Heart left ventricle (tissue), 16 donors: ENCODE data around the gene WDR7. TPM values are rescaled to one million over a fixed set of nuclear protein-coding genes. Genes with fewer than 3 reads are reported as not detected.

Experiments used
- ATAC-seq, 4 donors: fragments of 200-7000 bp; cut with Tn5 transposase; one replicate each; pipeline ENCODE4 v1.9.1; 2020 to 2022; ENCODE audit warnings: moderate library complexity in 4 of 4, mild to moderate bottlenecking in 3 of 4, moderate number of reproducible peaks in 1 of 4
- DNase-seq, 5 donors: peaks; one replicate each; pipeline ENCODE4 v3.0.0-alpha.2; 2020
- H3K27ac ChIP-seq, 12 donors: fragments of 200-600 bp; sonication (generic) in 4 of 12; one replicate each; pipeline versions ENCODE4 v1.5.0 to v1.8.0; 2016 to 2022; ENCODE audit warnings: mild to moderate bottlenecking in 2 of 12
- H3K27me3 ChIP-seq, 9 donors: fragments of 200-600 bp; sonication (generic) in 2 of 9; one replicate each; pipeline versions ENCODE4 v1.5.1 to v1.8.0; 2016 to 2022; ENCODE audit warnings: mild to moderate bottlenecking in 3 of 9
- H3K36me3 ChIP-seq, 9 donors: fragments of 200-600 bp; sonication (generic) in 2 of 9; one replicate each; pipeline versions ENCODE4 v1.5.0 to v1.8.0; 2018 to 2022; ENCODE audit warnings: mild to moderate bottlenecking in 2 of 9
- H3K4me1 ChIP-seq, 12 donors: fragments of 200-600 bp; sonication (generic) in 4 of 12; one replicate each; pipeline versions ENCODE4 v1.5.0 to v1.8.0; 2016 to 2022; ENCODE audit warnings: mild to moderate bottlenecking in 3 of 12
- H3K4me3 ChIP-seq, 12 donors: fragments of 200-600 bp; sonication (generic) in 4 of 12; one replicate each; pipeline versions ENCODE4 v1.5.0 to v1.8.0; 2017 to 2022; ENCODE audit warnings: mild to moderate bottlenecking in 9 of 12, moderate library complexity in 4 of 12
- H3K9me3 ChIP-seq, 12 donors: fragments of 200-600 bp; sonication (generic) in 4 of 12; one replicate each; pipeline versions ENCODE4 v1.5.0 to v1.8.0; 2016 to 2022; ENCODE audit warnings: mild to moderate bottlenecking in 1 of 12
- CTCF ChIP-seq, 12 donors: fragments of 200-600 bp; sonication (generic) in 4 of 12; IDR thresholded peaks; one replicate each; pipeline versions ENCODE4 v1.5.0 to v1.8.0; 2018 to 2022; ENCODE audit warnings: antibody characterized with exemption in 12 of 12, mild to moderate bottlenecking in 5 of 12
- POLR2A ChIP-seq, 2 donors: fragments of 450-650 bp; IDR thresholded peaks; one replicate each; pipeline ENCODE4 v1.6.1; 2017; ENCODE audit warnings: antibody characterized with exemption in 2 of 2, mild to moderate bottlenecking in 2 of 2, moderate library complexity in 2 of 2
- WGBS, 4 donors: extraction: QIAGEN DNeasy Blood & Tissue Kit in 2 of 4; methylation state at CpG; one replicate each; pipeline versions ENCODE4 v1.1.5 to v1.1.7; 2013 to 2018; 5-methylcytosine and 5-hydroxymethylcytosine counted together
- intact Hi-C, 10 donors: fragments of 100-400 bp; cut with DNase I; formaldehyde crosslinking; loops; one replicate each; pipeline versions ENCODE4 v1.11.1 to v1.14.2; 2022
- polyA plus RNA-seq, 2 donors: library from polyadenylated mRNA; stranded (reverse); fragments of 200-250 nt; gene quantifications; one replicate each; pipeline ENCODE4 v1.2.3, GENCODE V29; 2013
- total RNA-seq, 9 donors: library from RNA; depleted of rRNA in 2 of 9; stranded (reverse); fragments of >200 nt in 2 of 9; fragmentation: NEBNext Ultra II Directional in 3 of 9; extraction: Animal tissue kit (Norgen Biotek cat#: 25700) in 3 of 9; gene quantifications; one replicate each; pipeline versions ENCODE4 v1.1.0 to v1.2.4, GENCODE V29; 2016 to 2023
- donor health status: ischemic (EF 13 %, LVEDD 7.1; RV severe dilation, severe dysfunction).
- donor health status: healthy with polysubstance abuse.
- donor health status: DM: no; HTN: yes; CAD: no.
- donor health status: DM: no; HTN: no; CAD: no.
- donor health status: ischemic (EF 25% LVEDD 6.9; RV normal size, moderate dysfunction).
- donor health status: ischemic (EF 25% LVEDD 5.7; RV mildly dilated, moderate dysfunction).
- donor health status: healthy.
- donor health status: DM: yes; HTN: yes; CAD: no.
- donor health status: ischemic (EF 35%, LVEDD 5.7; RV mildly dilated, moderate dysfunction).
- donor health status: nonischemic (EF 11% LVEDD 7.7; RV severe dilation, severe dysfunction).
- donor health status: DM: yes; HTN: yes; CAD: no.
- donor health status: PGD.
- donor health status: ischemic (EF 29% LVEDD 5.4; RV normal size, mild dysfunction).
- donor health status: nonischemic (EF 23%, LVEDD 6.1; RV moderate dilation, normal function).

Gene WDR7
- total and polyA plus RNA-seq, 11 donors: 4.3 to 33.6 (median 26.6) TPM

- H3K27ac ChIP-seq: no peak overlapping the region
- H3K36me3 ChIP-seq: peaks cover 0 to 41% (median 29%) of the 10 kb centered on the region in 9 donors
- H3K27me3 ChIP-seq: no peaks in the 10 kb centered on the region
- intact Hi-C loops: no loop called here
- DNase-seq: no peak
- TF ChIP-seq POLR2A (IDR thresholded peaks at IDR 0.05) (no peak), CTCF (IDR thresholded peaks at IDR 0.05) (no peak)
- H3K9me3 ChIP-seq: no peaks in the 10 kb centered on the region
- H3K4me3 ChIP-seq: no peak overlapping the region
- peaks cover 0 to 3% (median 0%) of the 10 kb centered on the region in 12 donors for H3K4me1 ChIP-seq
- ATAC-seq: no peak
- WGBS, 4 donors: 91 to 100% (median 94%) methylated on average over 2 of the region's 2 CpGs
These were observed 282.3 kb downstream of the WDR7 start for GRCh38 chr18:56933472-56933871.

GRCh38 chr18:56934131-56934530 is 283.0 kb downstream of the WDR7 start:
- intact Hi-C loops: no loop called here
- Histone ChIP-seq H3K27me3 (no peaks in the 10 kb centered on the region), H3K36me3 (peaks cover 0 to 41% (median 29%) of the 10 kb centered on the region in 9 donors), H3K27ac (no peak overlapping the region), H3K4me1 (peaks cover 0 to 3% (median 0%) of the 10 kb centered on the region in 12 donors), H3K9me3 (no peaks in the 10 kb centered on the region), H3K4me3 (no peak overlapping the region)
- DNase-seq (no peak), ATAC-seq (no peak)
- TF ChIP-seq CTCF (IDR thresholded peaks at IDR 0.05): no peak
- no peak for TF ChIP-seq POLR2A (IDR thresholded peaks at IDR 0.05)
- 85 to 92% (median 92%) methylated on average over 3 of the region's 3 CpGs for WGBS, 4 donors

GRCh38 chr18:56934906-56935305 is 283.7 kb downstream of the WDR7 start:
- intact Hi-C loops: no loop called here
- no peak overlapping the region for H3K27ac ChIP-seq
- DNase-seq (no peak), ATAC-seq (no peak)
- no peaks in the 10 kb centered on the region for H3K9me3 ChIP-seq
- no peaks in the 10 kb centered on the region for H3K27me3 ChIP-seq
- H3K4me3 ChIP-seq: no peak overlapping the region
- no peak for TF ChIP-seq POLR2A (IDR thresholded peaks at IDR 0.05)
- TF ChIP-seq CTCF (IDR thresholded peaks at IDR 0.05): no peak
- H3K36me3 ChIP-seq: peaks cover 0 to 48% (median 29%) of the 10 kb centered on the region in 9 donors
- WGBS, 4 donors: 91 to 96% (median 92%) methylated on average over 3 of the region's 3 CpGs
- peaks cover 0 to 3% (median 0%) of the 10 kb centered on the region in 12 donors for H3K4me1 ChIP-seq

- Histone ChIP-seq H3K4me3 (no peak overlapping the region), H3K4me1 (peaks cover 0 to 3% (median 0%) of the 10 kb centered on the region in 12 donors), H3K27ac (no peak overlapping the region), H3K36me3 (peaks cover 0 to 54% (median 29%) of the 10 kb centered on the region in 9 donors), H3K27me3 (no peaks in the 10 kb centered on the region), H3K9me3 (no peaks in the 10 kb centered on the region)
- 96 to 98% (median 98%) methylated on average over 10 of the region's 10 CpGs for WGBS, 4 donors
- no peak for TF ChIP-seq CTCF (IDR thresholded peaks at IDR 0.05)
- no peak for DNase-seq
- no peak for ATAC-seq
- intact Hi-C loops: no loop called here
These were observed 284.4 kb downstream of the WDR7 start for GRCh38 chr18:56935434-56936040.
